HepG2 (cell line): ENCODE data around the gene ZNF318. TPM values are rescaled to one million over a fixed set of nuclear protein-coding genes. Genes with fewer than 3 reads are reported as not detected.

Experiments used
- ATAC-seq: fragments of 200-7000 bp; cut with Tn5 transposase; 3 replicates; pipeline ENCODE4 v1.9.1; 2020; ENCODE audit warnings: mild to moderate bottlenecking, moderate library complexity
- BruUV-seq: library from RNA; stranded (reverse); fragments of 400-500 nt; replicated peaks from 2 replicates; lab custom pipeline; 2021; lab: Mats Ljungman, UMichigan
- CTCF ChIA-PET: fragments of 300-600 bp; formaldehyde crosslinking; extraction: SDS; loops from one replicate; lab custom pipeline; 2021; ENCODE audit warnings: low total read pairs, inconsistent platforms, low intra/inter-chr PET ratio; lab: Yijun Ruan, JAX
- POLR2A ChIA-PET: fragments of 350-600 bp; sonication (Branson Sonifier 250); formaldehyde crosslinking; loops from one replicate; lab custom pipeline; 2020; ENCODE audit warnings: antibody characterized with exemption, inconsistent platforms; lab: Yijun Ruan, JAX
- DNase-seq: peaks from one replicate; pipeline ENCODE4 v3.0.0-alpha.2; 2015; ENCODE audit warnings: low spot score
- FAIRE-seq: peaks from 3 replicates; lab custom pipeline; 2011; peaks lifted over from hg19 to GRCh38; lab: Jason Lieb, UNC
- H2AFZ ChIP-seq: one replicate; pipeline ENCODE4 v1.6.1; 2011; ENCODE audit warnings: low read length, inconsistent platforms
- H3K27ac ChIP-seq: fragments of 300-600 bp; 3 replicates; pipeline ENCODE4 v1.8.0; 2011; ENCODE audit warnings: mixed run types, mild to moderate bottlenecking, mixed read lengths, low read length, inconsistent platforms; ENCODE audit not compliant: insufficient read depth; ENCODE audit errors: extremely low read length
- H3K27me3 ChIP-seq, 2 experiments: fragments of 200-600 bp in 1 of 2; 2 replicates in 1 of 2; 3 replicates in 1 of 2; pipeline versions ENCODE4 v1.6.0 to v1.8.0; 2011; ENCODE audit warnings: low read length in 2 of 2, mild to moderate bottlenecking in 2 of 2, moderate library complexity in 2 of 2, inconsistent platforms in 1 of 2; ENCODE audit not compliant: insufficient read depth in 2 of 2, control insufficient read depth in 1 of 2
- H3K36me3 ChIP-seq, 2 experiments: fragments of 200-600 bp in 1 of 2; replicated peaks in 1 of 2; 2 replicates in 1 of 2; 3 replicates in 1 of 2; pipeline versions ENCODE4 v1.5.1 to v1.8.0; 2011; ENCODE audit warnings: low read length in 2 of 2, inconsistent platforms in 1 of 2; ENCODE audit not compliant: insufficient read depth in 2 of 2, control insufficient read depth in 1 of 2
- H3K4me1 ChIP-seq: 2 replicates; pipeline ENCODE4 v1.5.1; 2012; ENCODE audit warnings: low read length, inconsistent platforms; ENCODE audit not compliant: insufficient read depth
- H3K4me2 ChIP-seq: 2 replicates; pipeline ENCODE4 v1.6.0; 2011; ENCODE audit warnings: low read depth, low read length, inconsistent platforms
- H3K4me3 ChIP-seq, 3 experiments: fragments of 200-600 bp in 1 of 3; sonication (generic), shearing (Covaris generic) in 1 of 3; replicated peaks in 1 of 3; 2 replicates each; pipeline ENCODE4 v1.5.1; 2011 to 2016; ENCODE audit warnings: low read length in 3 of 3, inconsistent platforms in 2 of 3, low read depth in 2 of 3, mild to moderate bottlenecking in 2 of 3, control low read depth in 1 of 3, mixed read lengths in 1 of 3; ENCODE audit not compliant: insufficient read depth in 1 of 3
- H3K79me2 ChIP-seq: one replicate; pipeline ENCODE4 v1.6.1; 2011; ENCODE audit warnings: low read length, inconsistent platforms; ENCODE audit not compliant: insufficient read depth
- H3K9ac ChIP-seq: 2 replicates; pipeline ENCODE4 v1.6.0; 2011; ENCODE audit warnings: mild to moderate bottlenecking, low read depth, low read length, inconsistent platforms; ENCODE audit not compliant: insufficient read depth
- H3K9me3 ChIP-seq: 2 replicates; pipeline ENCODE4 v1.5.1; 2012; ENCODE audit warnings: mild to moderate bottlenecking, low read length
- H4K20me1 ChIP-seq: 2 replicates; pipeline ENCODE4 v1.6.0; 2011; ENCODE audit warnings: inconsistent platforms, mild to moderate bottlenecking, low read length, moderate library complexity; ENCODE audit not compliant: insufficient read depth
- ARNTL ChIP-seq: sonication (generic); formaldehyde crosslinking; IDR thresholded peaks from 2 replicates; pipeline ENCODE4 v1.4.0; 2020; ENCODE audit warnings: mild to moderate bottlenecking, missing genetic modification reagents
- CC2D1A ChIP-seq: sonication (generic); formaldehyde crosslinking; IDR thresholded peaks from 2 replicates; pipeline ENCODE4 v1.8.1; 2023; ENCODE audit warnings: mild to moderate bottlenecking, missing genetic modification reagents
- ELF1 ChIP-seq: sonication (generic); formaldehyde crosslinking; IDR thresholded peaks from 2 replicates; pipeline ENCODE4 v1.4.0; 2020; ENCODE audit warnings: missing genetic modification reagents
- FOXP1 ChIP-seq, 2 experiments: fragments of 450-650 bp in 1 of 2; IDR thresholded peaks; 2 replicates each; pipeline ENCODE4 v1.6.1; 2017 to 2018; ENCODE audit warnings: antibody characterized with exemption in 1 of 2
- IRF2 ChIP-seq: IDR thresholded peaks from 2 replicates; pipeline ENCODE4 v1.6.1; 2018; ENCODE audit warnings: missing genetic modification reagents, missing compliant biosample characterization
- KAT7 ChIP-seq: IDR thresholded peaks from 2 replicates; pipeline ENCODE4 v1.6.1; 2018; ENCODE audit warnings: borderline replicate concordance, missing compliant biosample characterization
- MEF2D ChIP-seq: sonication (generic); formaldehyde crosslinking; IDR thresholded peaks from 2 replicates; pipeline ENCODE4 v1.5.1; 2020; ENCODE audit warnings: mild to moderate bottlenecking, missing genetic modification reagents
- MEIS1 ChIP-seq: sonication (generic); formaldehyde crosslinking; IDR thresholded peaks from 2 replicates; pipeline ENCODE4 v1.9.0; 2021; ENCODE audit warnings: mild to moderate bottlenecking, missing genetic modification reagents, moderate library complexity, borderline replicate concordance
- MTA1 ChIP-seq: sonication (generic); formaldehyde crosslinking; IDR thresholded peaks from 2 replicates; pipeline ENCODE4 v1.4.0; 2020; ENCODE audit warnings: missing genetic modification reagents, mild to moderate bottlenecking, borderline replicate concordance
- NFKBIZ ChIP-seq: IDR thresholded peaks from 2 replicates; pipeline ENCODE4 v1.6.1; 2018; ENCODE audit warnings: missing genetic modification reagents, missing compliant biosample characterization
- RXRB ChIP-seq: IDR thresholded peaks from 2 replicates; pipeline ENCODE4 v1.6.1; 2016; ENCODE audit warnings: borderline replicate concordance, missing genetic modification reagents, missing compliant biosample characterization
- WIZ ChIP-seq: sonication (generic); formaldehyde crosslinking; IDR thresholded peaks from 2 replicates; pipeline ENCODE4 v1.5.1; 2020; ENCODE audit warnings: mild to moderate bottlenecking, missing genetic modification reagents
- ZNF225 ChIP-seq: sonication (generic); formaldehyde crosslinking; IDR thresholded peaks from 2 replicates; pipeline ENCODE4 v1.4.0; 2020; ENCODE audit warnings: mild to moderate bottlenecking, missing genetic modification reagents
- ZNF274 ChIP-seq: sonication (generic); formaldehyde crosslinking; IDR thresholded peaks from 2 replicates; pipeline ENCODE4 v1.5.1; 2020; ENCODE audit warnings: mild to moderate bottlenecking, missing genetic modification reagents
- ZNF333 ChIP-seq: sonication (generic); formaldehyde crosslinking; IDR thresholded peaks from 2 replicates; pipeline ENCODE4 v1.4.0; 2020; ENCODE audit warnings: mild to moderate bottlenecking, missing genetic modification reagents, borderline replicate concordance
- ZNF33B ChIP-seq: sonication (generic); formaldehyde crosslinking; IDR thresholded peaks from 2 replicates; pipeline ENCODE4 v1.5.1; 2020; ENCODE audit warnings: mild to moderate bottlenecking, missing genetic modification reagents
- ZNF550 ChIP-seq: sonication (generic); formaldehyde crosslinking; IDR thresholded peaks from 2 replicates; pipeline ENCODE4 v1.4.0; 2020; ENCODE audit warnings: mild to moderate bottlenecking, missing genetic modification reagents, borderline replicate concordance
- ZNF589 ChIP-seq: sonication (generic); formaldehyde crosslinking; conservative IDR thresholded peaks from 2 replicates; pipeline ENCODE4 v1.8.0; 2022; ENCODE audit warnings: mild to moderate bottlenecking, moderate library complexity, missing genetic modification reagents
- ZNF616 ChIP-seq: sonication (generic); formaldehyde crosslinking; IDR thresholded peaks from 2 replicates; pipeline ENCODE4 v1.5.0; 2020; ENCODE audit warnings: low read depth, mild to moderate bottlenecking, missing genetic modification reagents
- ZNF776 ChIP-seq: sonication (generic); formaldehyde crosslinking; IDR thresholded peaks from 2 replicates; pipeline ENCODE4 v1.4.0; 2020; ENCODE audit warnings: mild to moderate bottlenecking, missing genetic modification reagents
- ZNF839 ChIP-seq: sonication (generic); formaldehyde crosslinking; IDR thresholded peaks from 2 replicates; pipeline ENCODE4 v1.4.0; 2020; ENCODE audit warnings: missing genetic modification reagents, mild to moderate bottlenecking, borderline replicate concordance
- WGBS: methylation state at CpG from one replicate; pipeline ENCODE4 v1.1.6; 2017; ENCODE audit warnings: low lambda C conversion rate; 5-methylcytosine and 5-hydroxymethylcytosine counted together
- in situ Hi-C: cut with HindIII; loops from 2 replicates; pipeline ENCODE4 v1.10.0; 2017; ENCODE audit warnings: low pct_unique_long_range_greater_than_20kb; ENCODE audit not compliant: extremely low pct_ligation_motif_present
- intact Hi-C: fragments of 100-400 bp; cut with micrococcal nuclease; formaldehyde crosslinking; loops from one replicate; pipeline ENCODE4 v1.10.0; 2022; ENCODE audit not compliant: unreplicated experiment
- polyA plus RNA-seq, 8 experiments: library from polyadenylated mRNA; depleted of rRNA in 3 of 8; stranded (reverse) in 7 of 8; unstranded in 1 of 8; fragments of >200 nt; fragmentation: Illumina TruSeq in 4 of 8; extraction: Trizol in 4 of 8; gene quantifications; 2 replicates each; pipeline versions ENCODE4 v1.2.1 to v1.2.3, GENCODE V29; 2011 to 2016; ENCODE audit warnings: low read depth in 4 of 8, missing spikeins in 1 of 8, mixed read lengths in 1 of 8; ENCODE audit not compliant: insufficient read depth in 1 of 8
- total RNA-seq, 5 experiments: library from RNA; depleted of rRNA; stranded (reverse); fragments of >200 nt; fragmentation: Illumina TruSeq; extraction: Trizol; gene quantifications; 2 replicates each; pipeline ENCODE4 v1.2.3, GENCODE V29; 2016; ENCODE audit warnings: low read depth in 1 of 5
- TF ChIP-seq, protein P1 (sequence below): sonication (generic); formaldehyde crosslinking; IDR thresholded peaks from 2 replicates; pipeline ENCODE4 v1.4.0; 2020; ENCODE audit warnings: missing genetic modification reagents

The ZNF318 gene
- total and polyA plus RNA-seq, 2 of the 13 experiments (the other 11 are each of a cell fraction or from before 2014, with no cell fraction given): 13.0 to 14.5 TPM

GRCh38 chr6:43287717-43288679, 81.4 kb downstream of the ZNF318 start:
- peak; percentile 55 for FAIRE-seq
- POLR2A ChIA-PET: interaction anchor here (0.6 to 8.3 kb wide), 11 partner anchors 10 to 409 kb away, joined by 3 to 314 read pairs (median 4); partner anchors contain the start of genes DNPH1, RPL7L1, SLC22A7 and ZNF318
- Histone ChIP-seq H3K9ac (peak overlapping the region; percentile 68), H3K27me3 (no peaks in the 10 kb centered on the region), H4K20me1 (no peaks in the 10 kb centered on the region), H3K4me3 (peak overlapping the region in 1 of 3 experiments; percentile 41; a peak in 2 of 6 replicates), H3K4me1 (peaks cover 74% of the 10 kb centered on the region), H3K4me2 (peak overlapping the region; percentile 64), H3K79me2 (no peaks in the 10 kb centered on the region), H3K36me3 (no peaks in the 10 kb centered on the region), H2AFZ (peak overlapping the region; percentile 85), H3K27ac (peak overlapping the region; percentile 72), H3K9me3 (no peaks in the 10 kb centered on the region)
- BruUV-seq: no TSS peak
- 51% methylated on average over 7 of the region's 7 CpGs for WGBS
- DNase-seq: no peak
- intact Hi-C loops (loop anchor here (1.0 kb wide), 1 partner anchor 25 kb away; no protein-coding TSS in a partner anchor), in situ Hi-C loops (no loop called here)
- ATAC-seq: peak; percentile 42
- CTCF ChIA-PET: interaction anchor here (2.8 kb wide), 1 partner anchor 24 kb away, joined by 23 read pairs; no protein-coding TSS in a partner anchor
- TF ChIP-seq MEF2D (CRISPR knock-in tag) (0 out of 2 replicates have a peak, but pooled peaks have one; percentile 17), ZNF225 (CRISPR knock-in tag) (0 out of 2 replicates have a peak, but pooled peaks have one; percentile 11), ZNF776 (no peak), IRF2 (CRISPR knock-in tag) (0 out of 2 replicates have a peak, but pooled peaks have one; percentile 30), MTA1 (CRISPR knock-in tag) (0 out of 2 replicates have a peak, but pooled peaks have one; percentile 36), ELF1 (CRISPR knock-in tag) (peak; percentile 27; the same call in 1 of the 2 replicates), ZNF274 (CRISPR knock-in tag) (peak; percentile 19; the same call in 1 of the 2 replicates), ZNF616 (CRISPR knock-in tag) (peak; percentile 22; the same call in 1 of the 2 replicates), CC2D1A (CRISPR knock-in tag) (no peak), ZNF33B (CRISPR knock-in tag) (peak; percentile 38; the same call in 1 of the 2 replicates), ZNF550 (CRISPR knock-in tag) (no peak), FOXP1 (IDR thresholded peaks at IDR 0.05) (no peak), FOXP1 (CRISPR knock-in tag; IDR thresholded peaks at IDR 0.05) (no peak), ZNF589 (CRISPR knock-in tag) (0 out of 2 replicates have a peak, but pooled peaks have one; percentile 20), WIZ (0 out of 2 replicates have a peak, but pooled peaks have one; percentile 8), ZNF333 (CRISPR knock-in tag) (peak; percentile 63; the same call in 1 of the 2 replicates), ARNTL (CRISPR knock-in tag) (0 out of 2 replicates have a peak, but pooled peaks have one; percentile 19), MEIS1 (CRISPR knock-in tag) (peak; percentile 14; the same call in 1 of the 2 replicates), RXRB (CRISPR knock-in tag) (peak; percentile 27; the same call in 1 of the 2 replicates), ZNF839 (CRISPR knock-in tag) (0 out of 2 replicates have a peak, but pooled peaks have one; percentile 49), KAT7 (CRISPR knock-in tag) (no peak), NFKBIZ (CRISPR knock-in tag) (0 out of 2 replicates have a peak, but pooled peaks have one; percentile 15)
- TF ChIP-seq, protein P1, sequence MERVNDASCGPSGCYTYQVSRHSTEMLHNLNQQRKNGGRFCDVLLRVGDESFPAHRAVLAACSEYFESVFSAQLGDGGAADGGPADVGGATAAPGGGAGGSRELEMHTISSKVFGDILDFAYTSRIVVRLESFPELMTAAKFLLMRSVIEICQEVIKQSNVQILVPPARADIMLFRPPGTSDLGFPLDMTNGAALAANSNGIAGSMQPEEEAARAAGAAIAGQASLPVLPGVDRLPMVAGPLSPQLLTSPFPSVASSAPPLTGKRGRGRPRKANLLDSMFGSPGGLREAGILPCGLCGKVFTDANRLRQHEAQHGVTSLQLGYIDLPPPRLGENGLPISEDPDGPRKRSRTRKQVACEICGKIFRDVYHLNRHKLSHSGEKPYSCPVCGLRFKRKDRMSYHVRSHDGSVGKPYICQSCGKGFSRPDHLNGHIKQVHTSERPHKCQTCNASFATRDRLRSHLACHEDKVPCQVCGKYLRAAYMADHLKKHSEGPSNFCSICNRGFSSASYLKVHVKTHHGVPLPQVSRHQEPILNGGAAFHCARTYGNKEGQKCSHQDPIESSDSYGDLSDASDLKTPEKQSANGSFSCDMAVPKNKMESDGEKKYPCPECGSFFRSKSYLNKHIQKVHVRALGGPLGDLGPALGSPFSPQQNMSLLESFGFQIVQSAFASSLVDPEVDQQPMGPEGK (CRISPR knock-in tag): peak; percentile 74; the same call in 1 of the 2 replicates
